Kidney (tissue), 14 donors: ENCODE measurements around the gene VPS16. TPM values are rescaled to one million over a fixed set of nuclear protein-coding genes. Genes with fewer than 3 reads are reported as not detected.

Source experiments
- DNase-seq, 5 donors: peaks; one replicate each; pipeline ENCODE4 v3.0.0-alpha.2; 2013 to 2020
- FAIRE-seq: peaks from 2 replicates; lab custom pipeline; 2012; peaks lifted over from hg19 to GRCh38; lab: Jason Lieb, UNC
- H3K27ac ChIP-seq, 2 donors: one replicate each; pipeline ENCODE4 v1.7.0; 2013; ENCODE audit warnings: low read depth in 2 of 2, low read length in 2 of 2, inconsistent platforms in 1 of 2
- H3K27me3 ChIP-seq: one replicate; pipeline ENCODE4 v1.7.1; 2013; ENCODE audit warnings: low read length, inconsistent platforms; ENCODE audit not compliant: control insufficient read depth, insufficient read depth
- H3K36me3 ChIP-seq, 3 donors: one replicate each; pipeline versions ENCODE4 v1.7.0 to v1.7.1; 2013; ENCODE audit warnings: low read length in 3 of 3, control low read depth in 1 of 3, inconsistent platforms in 1 of 3; ENCODE audit not compliant: insufficient read depth in 3 of 3, control insufficient read depth in 2 of 3
- H3K4me1 ChIP-seq, 3 donors: one replicate each; pipeline versions ENCODE4 v1.7.0 to v1.7.1; 2013; ENCODE audit warnings: low read length in 3 of 3, inconsistent platforms in 1 of 3, low read depth in 1 of 3; ENCODE audit not compliant: control insufficient read depth in 2 of 3, insufficient read depth in 2 of 3
- H3K4me3 ChIP-seq, 3 donors: one replicate each; pipeline versions ENCODE4 v1.7.0 to v1.8.1; 2013; ENCODE audit warnings: low read length in 3 of 3, control low read depth in 1 of 3, inconsistent platforms in 1 of 3
- H3K9ac ChIP-seq, 3 donors: one replicate each; pipeline versions ENCODE4 v1.7.0 to v1.7.1; 2013; ENCODE audit warnings: low read length in 3 of 3, control low read depth in 1 of 3, inconsistent platforms in 1 of 3
- H3K9me3 ChIP-seq, 3 donors: one replicate each; pipeline versions ENCODE4 v1.7.0 to v1.7.1; 2013; ENCODE audit warnings: low read length in 3 of 3, control low read depth in 1 of 3, inconsistent platforms in 1 of 3; ENCODE audit not compliant: control insufficient read depth in 2 of 3, insufficient read depth in 1 of 3
- CTCF ChIP-seq: IDR thresholded peaks from 3 replicates; pipeline ENCODE4 v1.5.1; 2012; ENCODE audit warnings: mild to moderate bottlenecking, moderate library complexity, borderline replicate concordance; ENCODE audit not compliant: insufficient read depth; ENCODE audit errors: extremely low read depth
- intact Hi-C: fragments of 100-400 bp; cut with DNase I; formaldehyde crosslinking; loops from one replicate; pipeline ENCODE4 v1.11.1; 2022
- polyA plus RNA-seq: library from polyadenylated mRNA; stranded (reverse); fragments of 350-450 nt; fragmentation: Illumina TruSeq; extraction: RNeasy Lipid Tissue Mini Kit (QIAGEN cat#74804); gene quantifications from one replicate; pipeline ENCODE4 v1.2.3, GENCODE V29; 2014; ENCODE audit warnings: low read depth, low replicate concordance; ENCODE audit not compliant: insufficient read depth
- total RNA-seq: library from RNA; stranded (reverse); fragmentation: NEBNext Ultra II Directional; extraction: Animal tissue kit (Norgen Biotek cat#: 25700); gene quantifications from one replicate; pipeline ENCODE4 v1.2.1, GENCODE V29; 2021
- donor health status: control.
- donor health status: control.
- donor health status: control.
- donor health status: control.
- donor health status: control.
- donor health status: DM: yes; HTN: yes; CAD: no.
- donor health status: Normal renal cell carcinoma (clear cell type).

VPS16 gene
- total and polyA plus RNA-seq, 2 donors from 2014 or later = 38.6 to 38.8 TPM

- intact Hi-C loops = no loop called here
- peak overlapping the region in 2 of 3 donors; percentile 47 to 90 for H3K4me3 ChIP-seq
- FAIRE-seq = no peak
Measured at GRCh38 chr20:2799271-2799670, 41.3 kb upstream of the VPS16 start.

GRCh38 chr20:2799688-2800520 lies 40.6 kb upstream of the VPS16 start:
- Histone ChIP-seq H3K4me3 (peak overlapping the region in 2 of 3 donors; percentile 47 to 90), H3K4me1 (peaks cover 0 to 3% (median 0%) of the 10 kb centered on the region in 3 donors), H3K9me3 (no peaks in the 10 kb centered on the region), H3K27ac (no peak overlapping the region), H3K27me3 (peaks cover 2% of the 10 kb centered on the region), H3K36me3 (no peaks in the 10 kb centered on the region), H3K9ac (peak overlapping the region in 1 of 3 donors; percentile 82)
- peak in 3 of 5 donors; percentile 54 to 66 (median 62) for DNase-seq
- no peak for TF ChIP-seq CTCF
- FAIRE-seq = no peak
- intact Hi-C loops = no loop called here

More at GRCh38 chr20:2799271-2799670, 41.3 kb upstream of the VPS16 start:
- no peak overlapping the region for H3K27ac ChIP-seq
- no peak for TF ChIP-seq CTCF
- H3K27me3 ChIP-seq = peaks cover 2% of the 10 kb centered on the region
- no peak for DNase-seq
- no peaks in the 10 kb centered on the region for H3K36me3 ChIP-seq
- H3K4me1 ChIP-seq = peaks cover 0 to 3% (median 0%) of the 10 kb centered on the region in 3 donors
- H3K9ac ChIP-seq = peak overlapping the region in 1 of 3 donors; percentile 82
- H3K9me3 ChIP-seq = no peaks in the 10 kb centered on the region

- Histone ChIP-seq H3K4me3 (peak within 1 kb of the TSS in 2 of 3 donors; percentile 47 to 90), H3K27ac (no peak within 1 kb of the TSS), H3K27me3 (peaks cover 2% of the 10 kb centered on the region), H3K9me3 (no peaks in the 10 kb centered on the region), H3K4me1 (peaks cover 0 to 3% (median 0%) of the 10 kb centered on the region in 3 donors), H3K9ac (peak within 1 kb of the TSS in 1 of 3 donors; percentile 82), H3K36me3 (no peaks in the 10 kb centered on the region)
- FAIRE-seq (no peak), DNase-seq (peak; percentile 77 to 88 (median 84))
- no peak for TF ChIP-seq CTCF
- intact Hi-C loops = no loop called here
Measured at GRCh38 chr20:2800521-2801285, 39.8 kb upstream of the VPS16 start, which contains the start of gene CPXM1. Gene CPXM1, minus strand, starts transcription at chr20:2800627. Its CDS starts 55 bp downstream, at chr20:2800572.
